HG03060 (cell line): Measurements from ENCODE around the gene ETFBKMT.
"Not testable (repeated sequence)": the region's sequence is repeated elsewhere in the genome, so short reads cannot be mapped to it uniquely, and the experiment has no call there.

Experiments
- ATAC-seq: cut with Tn5 transposase; IDR thresholded peaks from one replicate; pipeline ENCODE4 v1.9.1; 2021; ENCODE audit warnings: low read depth, moderate number of reproducible peaks; ENCODE audit not compliant: unreplicated experiment

The ETFBKMT gene

DNA sequence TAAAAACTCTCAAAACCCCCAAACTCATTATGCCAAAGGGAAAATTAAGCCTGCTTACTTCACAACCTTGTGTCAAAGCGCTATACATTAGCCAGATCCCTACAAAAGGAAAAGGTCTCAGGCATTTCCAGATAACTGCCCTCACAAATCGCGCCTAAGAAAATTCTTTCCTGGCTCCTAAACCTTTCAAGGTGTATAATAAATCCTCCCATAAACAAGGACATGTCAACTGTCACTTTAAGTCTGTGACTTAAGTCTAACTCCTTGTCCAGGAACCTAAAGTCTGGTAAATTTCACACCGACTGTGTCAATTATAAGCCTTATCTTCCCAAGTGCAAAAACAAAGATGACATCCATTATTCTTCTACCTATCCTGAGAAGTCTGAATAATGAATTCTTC lies 4.3 kb upstream of the ETFBKMT start:
- ATAC-seq: no peak

DNA sequence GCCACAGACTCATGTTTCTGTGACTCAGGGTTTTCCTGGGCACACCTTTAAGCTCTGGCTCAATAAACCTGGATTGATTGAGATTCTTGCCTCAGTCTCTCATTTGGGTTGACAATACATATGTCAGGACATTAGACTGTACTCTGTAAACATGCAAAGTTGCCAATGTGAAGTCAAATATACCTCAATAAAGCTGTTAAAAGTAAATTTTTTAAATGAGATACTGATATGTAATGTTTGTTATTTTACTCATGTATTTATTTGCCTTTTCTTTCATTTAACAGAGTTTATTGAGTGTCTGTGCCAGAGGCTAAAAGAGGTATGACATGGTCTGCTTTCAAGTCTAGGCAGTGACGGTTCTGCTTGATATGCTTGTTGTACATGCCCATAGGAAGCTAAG lies 3.7 kb upstream of the ETFBKMT start:
- ATAC-seq: no peak

DNA sequence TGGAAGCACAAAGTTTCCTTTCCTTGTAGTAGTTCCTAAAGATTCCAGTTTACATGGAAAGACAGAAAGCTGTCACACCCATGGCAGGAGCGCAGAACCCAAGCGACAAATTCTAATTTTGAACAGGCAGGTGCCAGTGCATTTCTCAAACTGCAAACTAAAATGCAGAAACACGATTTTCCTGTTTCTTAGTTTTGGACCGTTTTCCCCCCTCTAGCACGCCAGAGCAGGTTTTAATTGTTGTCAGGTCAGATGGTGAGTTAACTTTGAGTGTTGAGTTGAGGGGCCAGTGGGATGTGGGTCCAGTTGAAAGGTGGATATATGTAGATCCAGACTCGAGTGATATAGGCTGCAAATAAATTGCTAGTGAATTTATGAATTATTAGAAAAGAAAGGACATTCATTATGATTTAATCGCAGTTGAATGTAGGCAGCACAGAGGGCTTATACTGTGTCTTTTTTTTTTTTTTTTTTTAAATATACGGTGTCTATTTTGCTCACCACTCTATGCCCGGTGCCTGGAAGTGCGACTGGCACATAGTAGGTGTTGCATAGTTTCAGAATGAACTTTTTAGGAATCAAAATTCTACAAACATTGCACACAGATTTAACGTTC lies 909 bp upstream of the ETFBKMT start:
- ATAC-seq: no peak

DNA sequence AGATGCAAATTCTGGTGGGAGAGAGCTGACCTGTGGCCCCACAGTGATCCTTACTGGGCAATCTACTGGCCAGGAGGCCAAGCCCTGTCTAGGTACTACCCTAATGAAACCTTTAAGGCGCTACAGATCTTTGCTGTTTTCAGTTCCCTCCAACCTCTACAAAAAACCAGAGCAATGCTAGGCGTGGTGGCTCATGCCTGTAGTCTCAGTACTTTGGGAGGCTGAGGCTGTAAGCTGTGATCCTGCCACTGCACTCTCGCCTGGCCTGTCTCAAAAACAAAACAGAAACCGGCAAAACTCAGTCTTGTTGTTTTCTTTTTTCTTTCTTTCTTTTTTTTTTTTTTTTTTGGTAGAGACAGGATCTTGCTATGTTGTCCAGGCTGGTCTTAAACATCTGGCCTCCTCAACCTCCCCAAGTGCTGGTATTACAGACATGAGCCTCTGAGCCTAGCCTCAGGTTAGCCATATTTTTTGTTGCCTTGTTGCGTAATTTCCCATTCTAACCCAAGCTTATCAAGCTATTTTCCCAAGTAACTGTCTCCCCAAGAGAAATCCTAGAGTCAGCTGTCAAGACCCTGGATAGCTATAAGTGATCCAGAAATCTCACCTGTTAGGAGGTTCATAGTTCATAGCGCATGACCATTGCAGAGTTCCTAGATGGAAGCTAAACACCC lies 2.8 kb downstream of the ETFBKMT start:
- no peak for ATAC-seq

DNA sequence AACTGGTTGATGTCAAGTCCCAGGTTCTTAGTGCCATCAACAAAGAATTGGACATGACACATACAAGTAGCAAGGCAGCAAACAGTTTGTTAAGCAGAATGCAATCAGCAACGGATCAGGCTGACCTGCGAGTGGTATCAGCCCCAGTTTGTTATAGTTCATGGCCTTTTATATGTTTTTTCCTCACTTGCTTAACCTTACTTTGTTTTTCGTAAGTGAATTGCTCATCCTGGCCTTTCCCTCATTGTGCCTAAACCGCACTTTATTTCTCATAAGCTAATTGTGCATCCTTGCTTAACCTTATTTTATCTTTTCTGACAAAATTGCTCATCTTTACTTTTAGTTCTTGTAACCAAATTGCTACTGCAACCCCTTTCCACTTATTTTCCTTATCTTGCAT lies 4.1 kb downstream of the ETFBKMT start:
- ATAC-seq: no peak

DNA sequence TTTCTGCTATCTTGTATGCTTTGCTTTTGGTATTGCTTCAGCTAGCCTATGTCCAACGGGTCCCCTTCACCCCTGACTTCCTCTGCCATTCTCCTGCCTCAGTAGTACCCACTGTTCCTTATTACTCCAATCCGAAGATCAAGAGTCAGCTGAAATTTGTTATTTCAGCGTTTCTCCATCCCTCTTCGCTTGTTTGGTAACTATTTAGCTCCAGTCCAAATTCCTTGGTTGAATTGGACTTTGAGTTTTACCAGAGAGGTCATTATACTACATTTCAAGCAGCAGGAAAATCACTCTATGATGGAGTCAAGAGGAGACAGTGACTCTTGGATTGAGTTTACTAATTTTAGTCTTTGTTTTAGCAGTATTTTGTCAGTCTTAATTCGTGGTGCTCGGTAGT lies 4.5 kb downstream of the ETFBKMT start:
- ATAC-seq: no peak

DNA sequence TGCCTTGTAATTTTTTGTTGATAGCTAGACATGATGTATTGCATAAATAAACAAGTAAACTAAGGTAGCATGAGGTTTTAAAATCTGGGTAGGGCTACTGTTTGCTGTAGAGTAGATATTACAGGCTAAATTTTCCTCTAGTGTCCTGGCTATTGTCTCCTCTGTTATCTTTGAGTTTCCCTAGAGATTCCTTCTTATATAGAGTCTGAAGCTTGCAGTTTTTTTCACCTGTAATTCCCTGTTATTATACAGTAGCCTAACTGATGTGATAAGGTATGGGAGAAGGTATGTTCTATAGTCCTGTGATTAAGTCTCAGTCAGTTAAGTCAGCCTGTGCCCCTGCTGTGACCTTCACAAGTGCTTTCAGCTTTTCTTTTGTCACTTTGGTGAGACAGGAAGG lies 9.5 kb downstream of the ETFBKMT start:
- no peak for ATAC-seq

DNA sequence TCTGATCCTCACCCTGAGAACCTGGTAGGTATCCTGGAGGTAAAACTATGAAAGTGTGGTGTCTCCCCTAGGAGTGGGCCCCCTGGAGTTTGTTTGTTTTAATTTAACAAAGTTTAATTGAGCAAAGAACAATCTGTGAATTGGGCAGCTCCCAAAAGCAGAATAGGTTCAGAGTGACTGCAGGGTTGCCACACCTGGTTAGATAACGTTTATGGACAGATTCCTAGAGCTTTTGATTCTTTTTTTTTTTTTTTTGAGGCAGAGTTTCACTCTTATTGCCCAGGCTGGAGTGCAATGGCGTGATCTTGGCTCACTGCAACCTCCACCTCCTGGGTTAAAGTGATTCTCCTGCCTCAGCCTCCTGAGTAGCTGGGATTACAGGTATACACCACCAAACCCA lies 10.1 kb downstream of the ETFBKMT start:
- ATAC-seq: not testable (repeated sequence)

DNA sequence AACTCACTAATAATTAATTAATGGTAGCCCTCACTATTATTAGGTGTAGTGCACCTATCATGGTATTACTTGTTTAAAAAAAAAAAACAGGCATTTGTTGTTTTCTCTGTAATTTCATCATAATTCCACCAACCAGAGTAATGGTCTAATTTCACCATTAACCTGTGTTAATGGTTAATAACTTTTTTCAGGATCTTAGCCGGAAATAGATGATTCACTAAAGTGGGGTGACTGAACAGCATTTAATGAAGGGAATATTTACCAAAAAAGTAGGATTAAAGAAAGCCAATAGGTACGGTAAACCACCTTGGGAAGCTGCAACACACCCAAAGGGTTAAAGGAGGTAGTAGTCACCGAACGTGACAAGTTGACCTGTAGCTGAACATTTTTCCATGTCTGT lies 13.0 kb downstream of the ETFBKMT start:
- no peak for ATAC-seq

DNA sequence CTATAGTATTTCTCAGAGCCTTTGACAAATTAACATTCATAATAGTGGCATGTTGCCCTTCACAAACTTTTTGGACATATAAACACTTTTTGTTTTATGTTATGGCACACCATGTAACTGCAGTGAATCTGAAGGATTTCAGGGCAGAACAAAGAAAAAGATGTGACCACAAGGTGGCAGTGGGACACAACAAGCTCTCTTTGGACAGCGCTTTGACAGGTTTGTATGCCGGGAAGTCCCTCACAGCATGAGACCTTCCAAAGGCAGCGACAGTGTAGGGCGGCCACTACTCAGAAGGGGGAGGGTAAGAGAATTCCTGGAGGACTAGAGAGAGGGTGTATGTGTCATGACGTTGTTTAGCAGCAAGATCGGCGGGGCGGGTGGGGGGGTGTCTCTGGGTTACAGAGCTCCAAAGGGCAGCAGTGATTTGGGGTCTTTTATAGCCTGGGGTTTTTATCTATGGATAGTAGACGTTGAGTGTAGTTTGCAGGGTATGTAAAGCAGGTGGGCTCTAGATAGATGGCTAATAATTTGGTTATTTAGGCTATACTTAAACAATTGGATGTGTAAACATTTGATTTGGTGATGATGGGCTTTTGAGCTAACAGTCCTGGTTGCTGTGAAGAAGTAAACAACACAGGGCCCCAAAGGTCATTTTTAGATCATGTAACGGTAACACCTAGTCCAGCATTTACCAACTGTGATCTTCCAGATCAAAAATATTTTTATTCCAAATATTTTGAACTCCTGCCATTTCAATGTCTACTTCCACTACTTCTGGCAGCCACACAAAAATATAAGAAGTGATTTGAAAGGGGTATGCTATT lies 22.9 kb downstream of the ETFBKMT start:
- peak; percentile 43 for ATAC-seq

DNA sequence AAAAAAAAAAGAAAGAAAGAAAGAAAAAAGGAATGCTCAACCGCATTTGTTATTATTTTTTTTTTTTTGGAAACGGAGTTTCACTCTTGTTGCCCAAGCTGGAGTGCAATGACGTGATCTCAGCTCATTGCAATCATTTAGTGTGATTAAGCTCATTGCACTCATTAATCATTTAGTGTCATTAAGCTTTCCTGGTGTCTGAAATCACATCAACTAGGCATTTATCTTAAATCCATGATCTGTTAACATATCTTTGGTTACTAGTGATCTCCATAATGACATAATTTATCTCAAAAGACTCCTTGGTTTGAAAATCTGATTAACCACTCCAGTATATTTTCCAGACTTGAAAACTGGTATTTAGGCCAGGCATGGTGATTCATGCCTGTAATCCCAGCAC lies 26.3 kb downstream of the ETFBKMT start:
- ATAC-seq: no peak

DNA sequence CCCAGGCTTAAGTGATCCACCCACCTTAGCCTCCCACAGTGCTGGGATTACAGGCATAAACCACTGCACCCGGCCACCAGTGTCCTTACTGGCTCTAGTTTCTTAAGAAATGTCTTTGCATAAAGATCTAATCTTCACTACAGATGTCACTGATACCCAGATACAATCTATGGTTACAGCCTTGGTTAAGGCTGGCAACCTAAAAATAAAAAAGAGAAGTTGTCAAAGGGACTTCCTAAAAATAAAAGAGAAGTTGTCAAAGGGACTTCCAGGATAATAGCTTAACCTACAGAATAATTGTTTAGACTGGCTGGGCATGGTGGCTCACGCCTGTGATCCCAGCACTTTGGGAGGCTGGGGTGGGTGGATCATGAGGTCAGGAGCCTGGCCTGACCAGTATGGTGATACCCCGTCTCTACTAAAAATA lies 27.6 kb downstream of the ETFBKMT start:
- peak; percentile 48 for ATAC-seq

DNA sequence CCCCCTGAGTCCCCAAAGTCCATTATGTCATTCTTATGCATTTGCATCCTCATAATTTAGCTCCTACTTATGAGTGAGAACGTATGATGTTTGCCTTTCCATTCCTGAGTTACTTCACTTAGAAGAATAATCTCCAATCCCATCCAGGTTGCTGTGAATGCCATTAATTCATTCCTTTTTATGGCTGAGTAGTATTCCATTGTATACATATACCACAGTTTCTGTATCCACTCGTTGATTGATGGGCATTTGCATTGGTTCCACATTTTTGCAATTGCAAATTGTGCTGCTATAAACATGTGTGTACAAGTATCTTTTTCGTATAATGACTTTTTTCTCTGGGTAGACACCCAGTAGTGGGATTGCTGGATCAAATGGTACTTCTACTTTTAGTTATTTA lies 30.4 kb downstream of the ETFBKMT start:
- ATAC-seq: not testable (repeated sequence)

DNA sequence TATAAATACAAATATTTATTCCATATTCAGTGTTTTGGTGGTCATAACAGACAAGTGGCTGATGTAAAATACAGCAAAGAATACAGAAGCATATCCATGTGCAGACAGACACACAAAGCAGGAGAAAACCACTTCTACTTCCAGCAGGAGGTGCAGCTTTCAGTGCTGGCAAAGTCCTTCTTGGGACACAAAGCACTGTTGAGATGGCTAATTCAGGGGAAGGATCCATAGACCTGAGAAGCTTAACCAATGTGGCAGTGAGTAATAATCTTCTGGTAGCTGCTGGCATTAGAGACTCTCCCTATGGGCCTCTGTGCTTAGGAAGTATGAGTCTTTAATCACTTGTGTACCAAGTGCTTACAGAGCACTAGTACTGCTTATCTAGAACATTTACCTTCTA lies 42.6 kb downstream of the ETFBKMT start:
- no peak for ATAC-seq

DNA sequence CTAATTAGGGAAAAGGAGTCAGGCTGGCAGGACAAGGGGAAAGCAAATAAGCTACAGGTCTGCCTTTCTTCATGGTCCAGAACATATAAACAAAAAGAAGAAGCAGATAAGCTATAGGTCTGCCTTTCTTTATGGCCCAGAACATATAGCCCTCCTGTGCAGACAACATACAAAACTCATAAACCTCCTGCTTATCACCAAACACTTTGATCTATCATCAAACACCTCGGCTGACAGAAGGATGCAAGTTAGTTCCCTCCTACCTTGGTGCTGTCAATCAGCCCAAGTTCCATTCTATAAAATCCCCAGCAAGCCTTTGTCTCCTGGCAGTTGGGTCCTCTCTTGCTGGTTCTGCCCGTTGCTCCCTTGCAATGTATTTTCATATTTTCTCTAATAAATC lies 46.1 kb downstream of the ETFBKMT start:
- no peak for ATAC-seq

DNA sequence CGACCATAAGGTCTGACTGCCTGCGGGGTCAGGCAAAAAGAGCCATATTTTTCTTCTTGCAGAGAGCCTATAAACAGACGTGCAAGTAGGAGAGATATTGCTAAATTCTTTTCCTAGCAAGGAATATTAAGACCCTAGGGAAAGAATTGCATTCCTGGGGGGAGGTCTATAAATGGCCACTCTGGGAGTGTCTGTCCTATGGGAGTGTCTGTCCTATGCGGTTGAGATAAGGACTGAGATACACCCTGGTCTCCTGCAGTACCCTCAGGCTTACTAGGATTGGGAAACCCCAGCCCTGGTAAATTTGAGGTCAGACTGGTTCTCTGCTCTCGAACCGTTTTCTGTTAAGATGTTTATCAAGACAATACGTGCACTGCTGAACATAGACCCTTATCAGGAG lies 48.6 kb downstream of the ETFBKMT start:
- ATAC-seq: not testable (repeated sequence)

DNA sequence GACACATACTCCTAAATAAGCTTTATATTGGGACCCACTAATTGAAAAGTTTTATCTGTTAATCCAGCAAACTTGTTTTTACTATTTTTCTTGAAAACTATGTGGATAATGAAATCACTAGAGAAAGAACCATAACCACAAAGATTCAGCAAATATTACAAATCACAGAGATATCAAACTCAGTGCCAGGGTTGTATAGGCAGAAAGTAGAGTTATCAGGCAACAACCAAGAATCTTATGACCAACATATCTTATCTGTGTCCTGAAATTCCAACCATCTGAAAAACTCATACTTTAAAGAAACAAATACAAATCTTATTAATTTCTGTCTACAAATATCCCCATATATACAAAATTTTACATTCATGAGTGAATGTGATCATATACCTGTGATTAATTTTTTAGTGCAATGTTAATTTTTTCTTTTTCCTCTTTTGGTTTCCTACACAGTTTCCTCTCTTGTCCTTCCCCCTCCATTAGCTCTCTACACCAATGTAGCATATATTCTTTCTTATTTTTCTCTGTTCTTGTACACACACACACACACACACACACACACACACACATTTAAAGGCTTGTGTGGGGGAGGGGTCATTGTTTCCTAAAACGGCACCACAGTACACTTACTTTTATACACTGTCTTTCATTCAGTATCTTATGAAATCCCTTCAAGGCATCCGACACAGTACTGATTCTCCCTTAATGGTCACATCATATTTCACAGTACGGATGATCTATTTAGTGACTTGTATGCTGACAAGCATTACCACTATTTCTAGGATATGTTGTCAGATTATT lies 50.7 kb downstream of the ETFBKMT start:
- ATAC-seq: no peak

DNA sequence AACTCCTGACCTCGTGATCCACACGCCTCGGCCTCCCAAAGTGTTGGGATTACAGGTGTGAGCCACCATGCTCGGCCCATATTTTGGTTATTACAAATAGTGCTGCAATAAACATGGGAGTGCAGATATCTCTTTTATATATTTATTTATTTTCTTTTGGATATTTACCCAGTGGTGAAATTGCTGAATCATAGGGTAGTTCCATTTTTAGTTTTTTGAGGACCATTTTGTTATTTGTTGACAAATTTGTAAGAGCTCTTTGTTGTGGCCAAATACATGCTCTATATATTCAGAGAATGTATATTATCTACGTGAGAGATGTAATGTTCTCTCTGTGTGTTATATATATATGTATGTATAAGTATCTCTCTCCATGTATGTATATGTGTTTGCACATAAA lies 53.4 kb downstream of the ETFBKMT start:
- ATAC-seq: no peak

DNA sequence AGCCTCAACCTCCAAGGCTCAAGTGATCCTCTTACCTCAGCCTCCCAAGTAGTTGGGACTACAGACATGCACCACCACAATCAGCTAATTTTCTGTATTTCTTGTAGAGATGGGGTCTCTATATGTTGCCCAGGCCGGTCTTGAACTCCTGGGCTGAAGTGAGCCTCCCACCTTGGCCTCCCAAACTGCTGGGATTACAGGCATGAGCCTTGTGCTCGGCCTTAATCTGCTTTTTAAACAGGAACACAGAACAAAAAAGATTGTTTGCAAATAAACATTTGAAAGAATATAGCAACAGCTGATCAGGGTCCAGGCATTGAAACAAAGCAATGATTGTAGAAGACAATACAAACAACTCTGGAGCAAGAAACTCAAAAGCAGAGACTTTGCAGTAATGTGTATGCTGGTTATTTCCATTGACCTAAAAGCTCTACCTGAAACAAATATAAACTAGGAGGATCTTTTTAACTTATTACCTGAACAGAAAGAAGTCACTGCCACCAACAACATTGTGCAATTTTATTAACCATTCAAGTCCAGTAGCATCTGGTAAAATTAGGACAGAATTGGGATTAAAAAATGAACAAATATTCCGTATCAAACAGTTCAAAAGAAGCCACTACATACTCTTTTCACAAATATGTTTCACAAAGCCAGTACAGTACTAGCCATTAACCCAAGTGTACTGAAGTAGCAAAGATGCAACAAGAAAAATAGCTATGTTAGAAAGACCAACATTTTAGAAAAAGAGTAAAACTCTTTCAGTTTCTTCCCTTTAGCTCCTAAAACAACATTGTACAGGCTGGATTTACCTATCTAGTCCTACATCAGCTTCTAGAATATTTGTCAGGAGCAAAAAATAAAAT lies 55.2 kb downstream of the ETFBKMT start:
- ATAC-seq: no peak

DNA sequence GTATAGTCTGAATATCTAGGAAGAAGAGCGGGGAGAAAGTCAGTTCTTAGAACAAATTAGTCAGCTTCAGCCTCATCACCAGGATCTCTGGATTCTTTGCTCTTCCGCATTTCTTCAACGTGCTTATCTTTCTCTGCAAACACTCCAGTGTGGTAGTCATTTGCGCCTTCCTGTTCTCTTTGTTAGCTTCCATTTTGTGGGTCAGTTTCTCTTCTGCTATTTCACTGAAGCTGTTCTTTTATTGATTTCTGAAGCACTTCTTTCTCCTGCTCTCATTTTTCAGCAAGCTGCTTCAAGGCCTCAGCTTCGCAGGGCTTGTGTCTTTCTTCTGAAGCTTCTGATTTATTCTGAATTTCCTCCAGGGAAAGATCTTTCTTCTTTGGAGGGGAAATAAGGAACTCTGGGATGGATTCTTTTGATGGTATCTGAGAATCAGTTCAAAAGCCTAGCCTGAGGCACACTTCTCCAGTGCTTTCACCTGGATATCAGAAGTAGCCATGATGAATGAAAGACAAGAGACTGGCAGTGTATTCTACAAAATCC lies 55.9 kb downstream of the ETFBKMT start:
- ATAC-seq: peak; percentile 67
